Measurements from ENCODE around the gene MOGAT1. TPM values are rescaled to one million over a fixed set of nuclear protein-coding genes. Genes with fewer than 3 reads are reported as not detected.

MOGAT1 gene
- total and polyA plus RNA-seq, 2 of the 8 experiments (the other 6 are each of a cell fraction or from before 2014, with no cell fraction given): 0.11 to 0.67 TPM

- TF ChIP-seq CHD7 (IDR thresholded peaks at IDR 0.05; ENCODE audit: insufficient replicate concordance, low read length) (no peak), ASH2L (IDR thresholded peaks at IDR 0.05; ENCODE audit: low read length) (no peak), SP4 (IDR thresholded peaks at IDR 0.05; ENCODE audit: low read length) (no peak), BRCA1 (IDR thresholded peaks at IDR 0.05; ENCODE audit: low read depth, low read length) (no peak), FOSL1 (IDR thresholded peaks at IDR 0.05; ENCODE audit: insufficient read depth, low read depth, low read length) (no peak), SIX5 (IDR thresholded peaks at IDR 0.05; ENCODE audit: low read depth, low read length) (no peak), SIN3A (conservative IDR thresholded peaks at IDR 0.05 in 1 of 2, IDR thresholded peaks at IDR 0.05 in 1 of 2; ENCODE audit: low read depth in 1 of 2, low read length in 2 of 2) (no peak), CREB1 (IDR thresholded peaks at IDR 0.05) (no peak), TAF7 (optimal IDR thresholded peaks at IDR 0.05; ENCODE audit: borderline replicate concordance, low read depth, low read length) (no peak), BCL11A (IDR thresholded peaks at IDR 0.05; ENCODE audit: low read depth in 2 of 2, low read length in 2 of 2) (no peak), MAFK (IDR thresholded peaks at IDR 0.05; ENCODE audit: low read depth, low read length) (no peak), CHD1 (IDR thresholded peaks at IDR 0.05; ENCODE audit: low read depth, low read length) (no peak), RFX5 (IDR thresholded peaks at IDR 0.05; ENCODE audit: borderline replicate concordance, low read depth, low read length) (no peak)
These were observed 2.1 kb upstream of the MOGAT1 start (continued) for GRCh38 chr2:222669353-222669752.
